ENCODE data around the gene ESM1.

Gene ESM1

DNA sequence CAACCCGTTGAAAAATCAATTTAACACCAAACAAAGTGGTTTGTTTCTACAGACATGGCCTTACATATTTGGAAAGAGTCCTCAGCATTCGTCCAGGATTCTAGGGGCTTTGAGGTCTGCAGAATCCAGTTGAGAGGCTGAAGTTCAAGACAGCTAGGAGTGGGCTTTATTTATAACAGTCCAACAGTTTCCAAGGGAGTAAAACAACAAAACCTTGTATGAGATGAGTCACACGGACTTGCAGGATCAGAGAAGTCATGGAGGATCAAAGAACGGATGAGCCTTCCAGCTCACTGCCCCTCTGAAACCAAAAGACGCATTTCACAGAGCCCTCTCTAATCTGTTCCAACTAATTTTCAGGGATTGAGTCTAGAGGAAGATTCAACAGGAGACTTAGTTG is 11.1 kb upstream of the ESM1 start:
- TF ChIP-seq TAF1 (IDR thresholded peaks at IDR 0.05; ENCODE audit: low read depth) (no peak), CEBPB (IDR thresholded peaks at IDR 0.05) (no peak), EP300 (IDR thresholded peaks at IDR 0.05; ENCODE audit: borderline replicate concordance) (no peak), CREB1 (IDR thresholded peaks at IDR 0.05; ENCODE audit: low read depth) (no peak), NFIC (IDR thresholded peaks at IDR 0.05) (no peak), RAD21 (IDR thresholded peaks at IDR 0.05; ENCODE audit: low read depth) (no peak), EGR1 (IDR thresholded peaks at IDR 0.05) (no peak), TCF12 (IDR thresholded peaks at IDR 0.05; ENCODE audit: low read depth) (no peak), YY1 (IDR thresholded peaks at IDR 0.05; ENCODE audit: low read depth) (no peak)
- TF ChIP-seq, protein P1, sequence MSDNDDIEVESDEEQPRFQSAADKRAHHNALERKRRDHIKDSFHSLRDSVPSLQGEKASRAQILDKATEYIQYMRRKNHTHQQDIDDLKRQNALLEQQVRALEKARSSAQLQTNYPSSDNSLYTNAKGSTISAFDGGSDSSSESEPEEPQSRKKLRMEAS (IDR thresholded peaks at IDR 0.05): no peak
- TF ChIP-seq, protein P2, sequence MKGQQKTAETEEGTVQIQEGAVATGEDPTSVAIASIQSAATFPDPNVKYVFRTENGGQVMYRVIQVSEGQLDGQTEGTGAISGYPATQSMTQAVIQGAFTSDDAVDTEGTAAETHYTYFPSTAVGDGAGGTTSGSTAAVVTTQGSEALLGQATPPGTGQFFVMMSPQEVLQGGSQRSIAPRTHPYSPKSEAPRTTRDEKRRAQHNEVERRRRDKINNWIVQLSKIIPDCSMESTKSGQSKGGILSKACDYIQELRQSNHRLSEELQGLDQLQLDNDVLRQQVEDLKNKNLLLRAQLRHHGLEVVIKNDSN (IDR thresholded peaks at IDR 0.05): no peak
- TF ChIP-seq, protein P3, sequence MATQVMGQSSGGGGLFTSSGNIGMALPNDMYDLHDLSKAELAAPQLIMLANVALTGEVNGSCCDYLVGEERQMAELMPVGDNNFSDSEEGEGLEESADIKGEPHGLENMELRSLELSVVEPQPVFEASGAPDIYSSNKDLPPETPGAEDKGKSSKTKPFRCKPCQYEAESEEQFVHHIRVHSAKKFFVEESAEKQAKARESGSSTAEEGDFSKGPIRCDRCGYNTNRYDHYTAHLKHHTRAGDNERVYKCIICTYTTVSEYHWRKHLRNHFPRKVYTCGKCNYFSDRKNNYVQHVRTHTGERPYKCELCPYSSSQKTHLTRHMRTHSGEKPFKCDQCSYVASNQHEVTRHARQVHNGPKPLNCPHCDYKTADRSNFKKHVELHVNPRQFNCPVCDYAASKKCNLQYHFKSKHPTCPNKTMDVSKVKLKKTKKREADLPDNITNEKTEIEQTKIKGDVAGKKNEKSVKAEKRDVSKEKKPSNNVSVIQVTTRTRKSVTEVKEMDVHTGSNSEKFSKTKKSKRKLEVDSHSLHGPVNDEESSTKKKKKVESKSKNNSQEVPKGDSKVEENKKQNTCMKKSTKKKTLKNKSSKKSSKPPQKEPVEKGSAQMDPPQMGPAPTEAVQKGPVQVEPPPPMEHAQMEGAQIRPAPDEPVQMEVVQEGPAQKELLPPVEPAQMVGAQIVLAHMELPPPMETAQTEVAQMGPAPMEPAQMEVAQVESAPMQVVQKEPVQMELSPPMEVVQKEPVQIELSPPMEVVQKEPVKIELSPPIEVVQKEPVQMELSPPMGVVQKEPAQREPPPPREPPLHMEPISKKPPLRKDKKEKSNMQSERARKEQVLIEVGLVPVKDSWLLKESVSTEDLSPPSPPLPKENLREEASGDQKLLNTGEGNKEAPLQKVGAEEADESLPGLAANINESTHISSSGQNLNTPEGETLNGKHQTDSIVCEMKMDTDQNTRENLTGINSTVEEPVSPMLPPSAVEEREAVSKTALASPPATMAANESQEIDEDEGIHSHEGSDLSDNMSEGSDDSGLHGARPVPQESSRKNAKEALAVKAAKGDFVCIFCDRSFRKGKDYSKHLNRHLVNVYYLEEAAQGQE (IDR thresholded peaks at IDR 0.05; ENCODE audit: low read depth): no peak

DNA sequence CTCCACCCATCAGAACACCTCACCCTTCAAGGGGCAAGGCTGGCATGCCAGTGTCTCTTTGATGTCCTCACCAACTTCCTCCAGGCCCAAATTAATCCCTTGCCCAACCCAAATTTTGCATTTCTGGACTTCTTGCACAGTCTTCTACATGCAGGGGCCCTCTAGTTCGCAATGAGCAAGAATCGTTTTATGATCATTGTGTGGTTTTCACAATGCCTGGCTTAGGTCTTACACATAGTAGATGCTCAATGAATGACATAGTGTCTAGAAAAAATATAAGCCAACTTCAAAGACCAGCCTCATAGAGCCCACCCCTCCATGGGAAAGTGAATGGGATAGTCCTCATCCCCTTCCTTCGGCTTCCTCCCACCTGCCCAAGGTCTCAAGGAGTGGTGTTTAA is 9.8 kb upstream of the ESM1 start:
- TF ChIP-seq, protein P3 (IDR thresholded peaks at IDR 0.05; ENCODE audit: low read depth): no peak
- no peak for TF ChIP-seq TEAD4 (IDR thresholded peaks at IDR 0.05)

DNA sequence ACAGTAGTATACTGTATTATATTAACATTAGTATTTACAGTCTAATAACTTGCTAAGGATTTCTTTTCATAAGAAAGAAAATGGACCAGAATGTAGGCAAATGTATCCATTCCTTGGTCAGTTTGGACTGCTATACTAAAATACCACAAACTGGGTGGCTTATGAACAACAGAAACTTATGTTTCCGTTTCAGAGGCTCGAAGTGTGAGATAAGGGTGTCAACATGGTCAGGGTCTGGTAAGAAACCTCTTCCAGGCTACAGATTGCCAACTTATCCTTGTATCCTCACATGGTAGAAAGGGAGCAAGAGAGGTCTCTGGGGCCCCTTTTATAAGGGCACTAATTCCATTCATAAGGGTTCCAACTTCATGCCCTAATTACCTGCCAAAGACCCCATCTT is 9.2 kb upstream of the ESM1 start:
- TF ChIP-seq CREB1 (IDR thresholded peaks at IDR 0.05; ENCODE audit: low read depth): no peak
- no peak for TF ChIP-seq YY1 (IDR thresholded peaks at IDR 0.05; ENCODE audit: low read depth)
- TF ChIP-seq, protein P1 (IDR thresholded peaks at IDR 0.05): no peak
- TF ChIP-seq FOXM1 (IDR thresholded peaks at IDR 0.05; ENCODE audit: borderline replicate concordance, low read depth): no peak
- no peak for TF ChIP-seq RAD21 (IDR thresholded peaks at IDR 0.05; ENCODE audit: low read depth)
- TF ChIP-seq NFIC (IDR thresholded peaks at IDR 0.05): no peak
- TF ChIP-seq CEBPB (IDR thresholded peaks at IDR 0.05): no peak
- TF ChIP-seq ZBTB7A (IDR thresholded peaks at IDR 0.05; ENCODE audit: low read depth): no peak
- TF ChIP-seq, protein P2 (IDR thresholded peaks at IDR 0.05): no peak
- TF ChIP-seq TEAD4 (IDR thresholded peaks at IDR 0.05): no peak
- no peak for TF ChIP-seq EP300 (IDR thresholded peaks at IDR 0.05; ENCODE audit: borderline replicate concordance)

DNA sequence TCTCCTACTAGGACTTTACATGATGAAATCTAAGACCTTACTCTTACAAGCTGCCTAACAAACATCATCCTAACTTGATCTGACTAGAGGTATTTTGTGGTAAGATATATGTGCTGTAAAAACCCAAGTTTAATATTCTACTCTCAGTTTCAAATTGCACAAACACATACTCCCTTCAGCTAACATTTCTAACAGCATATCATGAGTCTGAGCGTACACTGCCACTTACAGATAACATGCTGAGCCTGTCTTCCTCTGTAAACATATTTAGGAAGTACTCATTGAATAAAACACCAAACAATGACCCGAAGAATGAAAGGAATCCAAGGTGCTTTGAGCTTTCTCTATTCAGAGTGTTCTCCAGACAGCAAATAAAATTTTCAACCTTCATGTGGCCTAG is 7.9 kb upstream of the ESM1 start:
- TF ChIP-seq, protein P3 (IDR thresholded peaks at IDR 0.05; ENCODE audit: low read depth): no peak
- TF ChIP-seq EGR1 (IDR thresholded peaks at IDR 0.05): no peak
- no peak for TF ChIP-seq NFIC (IDR thresholded peaks at IDR 0.05)
- no peak for TF ChIP-seq FOXM1 (IDR thresholded peaks at IDR 0.05; ENCODE audit: borderline replicate concordance, low read depth)
- no peak for TF ChIP-seq ZBTB7A (IDR thresholded peaks at IDR 0.05; ENCODE audit: low read depth)
- TF ChIP-seq EP300 (IDR thresholded peaks at IDR 0.05; ENCODE audit: borderline replicate concordance): no peak

DNA sequence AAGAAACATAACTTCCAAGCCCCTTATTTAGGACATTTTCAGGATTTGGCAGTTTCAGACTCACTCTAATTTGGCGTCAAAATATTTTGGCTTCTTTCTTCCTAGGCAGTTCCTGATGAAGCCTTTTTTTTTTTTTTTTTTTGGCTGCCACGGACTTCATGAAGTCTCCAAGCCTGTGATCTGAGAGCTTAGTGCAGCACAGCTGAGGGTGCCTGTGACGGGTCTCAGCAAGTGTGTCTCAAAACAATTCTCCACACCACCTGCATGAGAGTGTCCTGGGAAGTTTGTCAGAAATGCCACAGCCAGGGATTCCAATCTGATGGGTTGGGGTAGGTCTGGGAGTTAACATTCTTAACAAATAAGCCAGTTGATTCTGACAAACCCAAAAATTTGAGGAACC is 6.0 kb upstream of the ESM1 start:
- TF ChIP-seq FOXM1 (IDR thresholded peaks at IDR 0.05; ENCODE audit: borderline replicate concordance, low read depth): no peak
- no peak for TF ChIP-seq YY1 (IDR thresholded peaks at IDR 0.05; ENCODE audit: low read depth)
- TF ChIP-seq EP300 (IDR thresholded peaks at IDR 0.05; ENCODE audit: borderline replicate concordance): no peak
- TF ChIP-seq NFIC (IDR thresholded peaks at IDR 0.05): no peak
- TF ChIP-seq, protein P2 (IDR thresholded peaks at IDR 0.05): no peak
- no peak for TF ChIP-seq TEAD4 (IDR thresholded peaks at IDR 0.05)
- no peak for TF ChIP-seq CEBPB (IDR thresholded peaks at IDR 0.05)
- TF ChIP-seq RAD21 (IDR thresholded peaks at IDR 0.05; ENCODE audit: low read depth): no peak
- no peak for TF ChIP-seq TAF1 (IDR thresholded peaks at IDR 0.05; ENCODE audit: low read depth)

Measured in Ishikawa (cell line).